OCI-LY1 (cell line): ENCODE results near the gene SKIC3.

ENCODE experiments used
- H2AFZ ChIP-seq: fragments of 200-600 bp; sonication (generic), shearing (Covaris generic); 2 replicates; pipeline ENCODE4 v1.6.0; 2014; ENCODE audit warnings: antibody characterized with exemption, mild to moderate bottlenecking, low read length
- H3F3A ChIP-seq: fragments of 200-600 bp; sonication (generic), shearing (Covaris generic); 2 replicates; pipeline ENCODE4 v1.6.0; 2014; ENCODE audit warnings: mild to moderate bottlenecking, antibody characterized with exemption, low read length, moderate library complexity; ENCODE audit not compliant: insufficient read depth
- H3K27ac ChIP-seq: fragments of 200-600 bp; sonication (generic); 2 replicates; pipeline ENCODE4 v1.5.1; 2014; ENCODE audit warnings: low read length, mixed run types, mild to moderate bottlenecking, low read depth; ENCODE audit not compliant: poor library complexity, severe bottlenecking
- H3K27me3 ChIP-seq: fragments of 200-600 bp; sonication (generic); 2 replicates; pipeline ENCODE4 v1.6.0; 2014; ENCODE audit warnings: antibody characterized with exemption, mild to moderate bottlenecking, low read length, moderate library complexity; ENCODE audit not compliant: insufficient read depth
- H3K36me3 ChIP-seq: fragments of 200-600 bp; sonication (generic); 2 replicates; pipeline ENCODE4 v1.6.1; 2014; ENCODE audit warnings: mild to moderate bottlenecking, antibody characterized with exemption, low read length, moderate library complexity, mixed read lengths; ENCODE audit not compliant: insufficient read depth
- H3K4me1 ChIP-seq: fragments of 200-600 bp; sonication (generic); 2 replicates; pipeline ENCODE4 v1.5.1; 2014; ENCODE audit warnings: mild to moderate bottlenecking, low read length, moderate library complexity; ENCODE audit not compliant: insufficient read depth, severe bottlenecking
- H3K4me2 ChIP-seq: fragments of 200-600 bp; sonication (generic), shearing (Covaris generic); 2 replicates; pipeline ENCODE4 v1.6.1; 2014; ENCODE audit warnings: low read length
- H3K4me3 ChIP-seq: fragments of 200-600 bp; sonication (generic); 2 replicates; pipeline ENCODE4 v1.5.1; 2014; ENCODE audit warnings: low read length, low read depth, mild to moderate bottlenecking, mixed read lengths; ENCODE audit not compliant: poor library complexity, severe bottlenecking
- H3K79me2 ChIP-seq: fragments of 200-600 bp; shearing (Covaris generic); 2 replicates; pipeline ENCODE4 v1.6.1; 2016; ENCODE audit warnings: mixed run types, low read length, mixed read lengths; ENCODE audit not compliant: insufficient read depth
- H3K9ac ChIP-seq: fragments of 200-600 bp; sonication (generic), shearing (Covaris generic); 2 replicates; pipeline ENCODE4 v1.6.1; 2014; ENCODE audit warnings: mild to moderate bottlenecking, low read length, mixed read lengths
- H3K9me2 ChIP-seq: fragments of 200-600 bp; sonication (generic), shearing (Covaris generic); 2 replicates; pipeline ENCODE4 v1.6.1; 2014; ENCODE audit warnings: low read depth, mild to moderate bottlenecking, low read length, mixed read lengths
- H3K9me3 ChIP-seq: fragments of 200-600 bp; shearing (Covaris generic); 2 replicates; pipeline ENCODE4 v1.6.1; 2014; ENCODE audit warnings: low read length, mixed read lengths
- H4K20me1 ChIP-seq: fragments of 200-600 bp; sonication (generic), shearing (Covaris generic); 2 replicates; pipeline ENCODE4 v1.6.0; 2016; ENCODE audit warnings: mild to moderate bottlenecking, low read length; ENCODE audit not compliant: insufficient read depth
- CTCF ChIP-seq: fragments of 200-600 bp; sonication (generic), shearing (Covaris generic); IDR thresholded peaks from 2 replicates; pipeline ENCODE4 v1.5.1; 2017; ENCODE audit warnings: mild to moderate bottlenecking, antibody characterized with exemption, low read length, moderate library complexity, mixed read lengths
- EZH2 ChIP-seq: fragments of 200-600 bp; sonication (generic), shearing (Covaris generic); IDR thresholded peaks from 2 replicates; pipeline ENCODE4 v1.8.0; 2017; ENCODE audit warnings: borderline replicate concordance, mixed run types, mild to moderate bottlenecking, antibody characterized with exemption, low read length, moderate library complexity, mixed read lengths

SKIC3 gene

DNA sequence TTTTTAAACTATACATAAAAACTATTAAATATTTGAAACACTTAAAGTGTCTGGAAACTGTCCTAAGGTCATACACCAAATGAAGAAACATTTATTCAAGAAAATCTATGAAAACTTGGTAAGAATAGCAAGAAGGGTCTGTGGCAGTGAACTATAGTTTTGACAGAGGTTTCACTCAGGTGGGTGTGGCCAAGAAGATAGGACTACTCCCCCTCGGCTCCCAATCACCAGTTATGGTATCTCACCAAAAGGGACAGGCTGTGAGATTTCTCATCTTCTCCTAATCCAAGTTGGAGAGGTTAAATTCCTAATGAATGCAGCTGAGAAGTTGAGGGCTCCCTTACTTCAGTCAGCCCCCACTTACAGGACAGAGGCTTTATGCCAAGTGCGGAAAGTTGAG lies 3.1 kb upstream of the SKIC3 start:
- Histone ChIP-seq H3K4me1 (peaks cover 21% of the 10 kb centered on the region), H3K4me3 (no peak overlapping the region), H3K36me3 (peaks cover 3% of the 10 kb centered on the region; the same call in 1 of the 2 replicates), H4K20me1 (no peaks in the 10 kb centered on the region), H3K9ac (no peak overlapping the region), H3K9me2 (no peaks in the 10 kb centered on the region), H3F3A (no peaks in the 10 kb centered on the region), H3K9me3 (no peaks in the 10 kb centered on the region), H3K4me2 (no peak overlapping the region), H2AFZ (no peak overlapping the region), H3K27ac (no peak overlapping the region), H3K27me3 (no peaks in the 10 kb centered on the region), H3K79me2 (peaks cover 26% of the 10 kb centered on the region)
- no peak for TF ChIP-seq EZH2
- no peak for TF ChIP-seq CTCF

DNA sequence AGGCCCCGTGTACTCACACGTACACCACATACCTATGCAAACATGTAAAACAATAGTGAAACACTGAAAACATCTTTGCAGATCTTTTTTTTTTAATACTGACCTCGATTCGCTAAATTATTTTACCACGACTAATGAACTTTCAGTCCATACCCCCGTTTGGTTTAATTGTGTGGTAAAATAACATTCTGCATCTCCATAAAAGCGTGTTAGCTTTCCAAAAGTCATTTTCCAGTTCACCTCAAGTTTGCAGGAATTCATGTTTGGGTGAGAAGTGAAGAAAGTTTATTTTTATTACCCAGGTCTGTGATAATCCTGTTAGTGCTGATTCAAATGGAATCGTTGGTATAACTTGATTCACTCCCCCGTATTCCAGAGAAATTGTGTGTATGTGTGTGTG lies 776 bp upstream of the SKIC3 start:
- Histone ChIP-seq H4K20me1 (no peaks in the 10 kb centered on the region), H3K36me3 (peaks cover 7% of the 10 kb centered on the region; the same call in 1 of the 2 replicates), H3K4me1 (peaks cover 21% of the 10 kb centered on the region), H3F3A (no peaks in the 10 kb centered on the region), H3K4me3 (peak overlapping the region; percentile 86), H3K9me3 (no peaks in the 10 kb centered on the region), H3K27me3 (no peaks in the 10 kb centered on the region), H3K4me2 (peak overlapping the region; percentile 92), H3K9me2 (no peaks in the 10 kb centered on the region), H3K9ac (peak overlapping the region; percentile 85), H2AFZ (peak overlapping the region; percentile 53; the same call in 1 of the 2 replicates), H3K79me2 (peaks cover 32% of the 10 kb centered on the region), H3K27ac (peak overlapping the region; percentile 65)
- TF ChIP-seq EZH2, result no peak
- TF ChIP-seq CTCF, result no peak

GRCh38 chr5:95554331-95554646 lies 488 bp downstream of the SKIC3 start:
- peaks cover 32% of the 10 kb centered on the region for H3K79me2 ChIP-seq
- peak overlapping the region; percentile 65 for H3K27ac ChIP-seq
- peaks cover 21% of the 10 kb centered on the region for H3K4me1 ChIP-seq

More at GRCh38 chr5:95554331-95554646, 488 bp downstream of the SKIC3 start:
- TF ChIP-seq CTCF (no peak), EZH2 (no peak)
- H3F3A ChIP-seq, result no peaks in the 10 kb centered on the region
- peak overlapping the region; percentile 72 for H3K4me2 ChIP-seq
- H3K27me3 ChIP-seq, result no peaks in the 10 kb centered on the region
- H3K4me3 ChIP-seq, result peak overlapping the region; percentile 86
- H3K9ac ChIP-seq, result peak overlapping the region; percentile 85
- H4K20me1 ChIP-seq, result no peaks in the 10 kb centered on the region
- no peak overlapping the region for H2AFZ ChIP-seq
- peaks cover 16% of the 10 kb centered on the region; the same call in 1 of the 2 replicates for H3K36me3 ChIP-seq
- no peaks in the 10 kb centered on the region for H3K9me2 ChIP-seq
- H3K9me3 ChIP-seq, result no peaks in the 10 kb centered on the region
